HG02885 (cell line): ENCODE results near the gene VAMP4.
A peak's percentile ranks its signal among the peaks of the same experiment; 100 is the strongest.
"Not testable (repeated sequence)": the region's sequence is repeated elsewhere in the genome, so short reads cannot be mapped to it uniquely, and the experiment has no call there.

Source experiments
- ATAC-seq: cut with Tn5 transposase; IDR thresholded peaks from one replicate; pipeline ENCODE4 v1.9.1; 2021; ENCODE audit warnings: mild to moderate bottlenecking; ENCODE audit not compliant: unreplicated experiment, poor library complexity

The VAMP4 gene

DNA sequence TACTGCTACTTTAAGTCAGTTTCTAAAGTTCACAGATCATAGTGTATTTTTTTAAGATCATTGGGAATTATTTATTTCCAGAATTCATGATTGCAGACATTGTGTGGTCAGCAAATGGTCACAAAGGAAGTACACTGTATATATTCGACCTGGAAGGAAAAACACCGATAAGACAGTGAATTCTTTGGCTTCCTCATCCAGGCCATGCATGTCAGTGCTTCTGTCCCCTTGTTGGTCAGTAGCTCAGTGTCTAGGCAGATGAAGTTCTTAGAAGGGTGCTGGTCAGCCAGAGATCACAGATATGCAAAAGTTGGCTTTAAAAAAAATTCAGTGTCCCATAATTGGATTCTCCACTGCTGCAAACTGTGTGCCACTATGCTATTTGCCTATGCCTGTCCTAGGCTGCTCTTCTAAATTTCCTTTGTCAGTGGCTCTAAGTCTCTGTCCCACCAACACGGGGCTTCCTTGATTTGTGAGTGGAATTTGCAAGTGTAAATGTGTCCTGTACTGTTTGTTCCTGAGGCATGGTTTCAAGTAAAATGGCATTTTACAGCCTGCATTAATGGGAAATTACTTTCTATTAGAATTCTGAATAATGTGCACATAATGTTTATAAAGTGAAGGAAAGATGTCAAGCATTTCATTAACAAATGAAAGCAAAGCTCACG, 12.0 kb upstream of the VAMP4 start:
- no peak for ATAC-seq

DNA sequence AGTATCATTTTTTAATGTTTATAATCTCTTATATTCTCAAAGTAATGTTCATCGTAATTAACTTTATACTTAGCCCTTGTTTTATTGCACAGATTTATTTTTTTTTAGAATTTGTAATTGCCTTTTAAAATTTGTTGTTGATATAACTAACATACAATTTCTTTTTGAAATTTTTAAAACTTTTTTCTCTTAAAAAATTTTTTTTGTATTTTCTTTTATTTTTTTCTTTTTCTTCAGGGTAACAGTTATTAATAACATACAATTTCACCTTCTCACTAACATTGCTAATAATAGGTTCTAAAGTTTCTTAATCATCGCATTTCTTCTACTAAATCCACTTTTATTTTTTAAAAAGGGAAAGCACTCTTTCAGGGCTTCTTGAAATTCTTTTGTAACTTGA, 11.3 kb upstream of the VAMP4 start:
- ATAC-seq, result no peak

DNA sequence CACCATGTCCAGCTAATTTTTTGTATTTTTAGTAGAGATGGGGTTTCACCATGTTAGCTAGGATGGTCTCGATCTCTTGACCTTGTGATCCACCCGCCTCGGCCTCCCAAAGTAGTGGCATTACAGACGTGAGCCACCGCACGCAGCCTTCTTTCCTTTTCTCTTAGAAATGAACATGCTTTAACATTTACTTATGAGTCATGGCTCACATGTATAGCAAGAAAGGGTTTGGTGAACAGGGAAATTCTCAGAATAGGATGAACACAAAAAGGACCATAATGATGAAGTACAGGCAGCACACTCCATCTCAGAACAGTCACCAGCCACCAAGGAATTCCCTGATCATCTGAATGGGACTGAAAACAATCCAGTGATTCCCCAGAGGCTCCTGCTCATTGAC, 9.4 kb upstream of the VAMP4 start:
- no peak for ATAC-seq

DNA sequence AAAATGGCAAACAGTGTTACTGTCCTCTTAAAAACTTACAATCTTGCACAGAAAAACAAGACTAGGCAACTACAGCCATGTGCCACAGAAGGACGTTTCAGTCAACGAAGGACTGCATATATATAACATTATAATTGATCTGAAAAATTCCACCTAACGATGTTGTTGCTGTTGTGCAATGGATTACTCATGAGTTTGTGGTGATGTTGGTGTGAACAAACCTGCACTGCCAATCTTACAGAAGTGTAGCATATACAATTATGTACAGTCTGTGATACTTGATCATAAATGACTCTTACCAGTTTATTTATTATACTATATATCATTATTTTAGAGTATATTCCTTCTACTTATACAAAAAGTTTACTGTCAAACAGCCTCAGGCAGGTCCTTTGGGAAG, 6.8 kb upstream of the VAMP4 start:
- ATAC-seq, result no peak

DNA sequence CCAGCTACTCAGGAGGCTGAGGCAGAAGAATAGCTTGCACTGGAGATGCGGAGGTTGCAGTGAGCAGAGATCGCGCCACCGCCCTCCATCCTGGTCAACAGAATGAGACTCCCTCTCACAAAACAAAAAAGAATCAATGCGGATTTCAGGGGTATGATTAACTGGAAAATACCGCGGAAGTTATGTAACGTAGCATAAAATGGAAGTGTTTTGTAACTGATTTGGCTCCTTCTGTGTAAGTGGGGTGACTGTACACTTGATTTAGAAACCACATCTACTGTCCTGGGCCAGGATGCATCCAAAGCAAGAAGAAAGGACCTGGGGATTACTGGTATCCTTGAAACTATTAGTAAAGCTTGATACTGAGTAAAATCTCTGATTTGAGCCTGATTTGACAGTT, 3.1 kb upstream of the VAMP4 start:
- ATAC-seq, result no peak

DNA sequence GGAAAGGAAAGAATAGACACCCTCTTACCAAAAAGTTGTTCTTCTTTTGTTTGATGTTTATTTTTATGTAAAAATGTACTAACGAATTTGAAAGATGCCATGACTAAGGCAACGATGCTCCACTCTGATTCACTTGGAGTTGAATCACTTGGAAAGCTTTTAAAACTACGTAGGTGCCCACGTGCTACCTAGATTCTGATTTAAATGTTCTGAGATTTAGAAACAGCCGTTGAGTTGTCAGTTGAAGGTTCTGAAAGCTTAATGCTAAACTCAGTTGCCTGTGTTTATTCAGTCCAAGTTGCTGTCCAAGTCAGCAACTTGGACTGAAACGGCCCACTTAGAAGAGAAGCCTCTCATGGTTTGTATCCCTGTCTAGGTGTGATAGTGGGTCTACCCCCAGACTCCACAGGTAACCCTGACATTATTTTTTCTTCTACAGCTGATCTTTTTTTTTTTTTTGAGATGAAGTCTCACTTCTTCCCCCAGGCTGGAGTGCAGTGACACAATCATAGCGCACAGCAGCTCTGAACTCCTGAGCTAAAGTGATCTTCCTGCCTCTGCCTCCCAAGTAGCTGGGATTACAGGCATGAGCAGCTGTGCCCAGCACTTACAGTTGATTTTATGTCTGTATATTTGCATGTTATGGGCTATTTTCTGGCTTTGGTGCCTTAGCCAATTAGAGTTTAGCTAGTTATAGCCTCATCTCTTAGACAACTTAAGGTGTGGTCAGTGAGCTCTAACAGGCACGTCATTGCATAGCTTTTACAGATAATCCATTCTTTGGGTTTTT, 1.4 kb upstream of the VAMP4 start:
- ATAC-seq, result no peak

DNA sequence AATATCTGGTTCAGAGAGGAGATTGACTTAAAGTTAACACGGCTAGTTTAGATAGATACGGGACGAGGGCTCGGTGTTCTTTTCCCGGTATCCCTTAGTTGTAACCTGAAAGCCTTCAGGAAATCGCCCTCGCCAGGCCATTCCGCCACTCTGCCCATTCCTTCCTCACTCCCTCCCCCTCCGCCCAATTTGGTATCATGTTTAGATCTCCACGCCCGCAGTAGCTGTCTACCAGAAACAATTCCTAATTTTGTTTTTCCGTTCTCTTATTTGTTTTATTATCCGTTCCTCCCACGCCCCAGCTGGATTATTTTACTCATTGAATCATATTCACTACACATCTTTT, 685 bp upstream of the VAMP4 start:
- ATAC-seq, result peak; percentile 9

DNA sequence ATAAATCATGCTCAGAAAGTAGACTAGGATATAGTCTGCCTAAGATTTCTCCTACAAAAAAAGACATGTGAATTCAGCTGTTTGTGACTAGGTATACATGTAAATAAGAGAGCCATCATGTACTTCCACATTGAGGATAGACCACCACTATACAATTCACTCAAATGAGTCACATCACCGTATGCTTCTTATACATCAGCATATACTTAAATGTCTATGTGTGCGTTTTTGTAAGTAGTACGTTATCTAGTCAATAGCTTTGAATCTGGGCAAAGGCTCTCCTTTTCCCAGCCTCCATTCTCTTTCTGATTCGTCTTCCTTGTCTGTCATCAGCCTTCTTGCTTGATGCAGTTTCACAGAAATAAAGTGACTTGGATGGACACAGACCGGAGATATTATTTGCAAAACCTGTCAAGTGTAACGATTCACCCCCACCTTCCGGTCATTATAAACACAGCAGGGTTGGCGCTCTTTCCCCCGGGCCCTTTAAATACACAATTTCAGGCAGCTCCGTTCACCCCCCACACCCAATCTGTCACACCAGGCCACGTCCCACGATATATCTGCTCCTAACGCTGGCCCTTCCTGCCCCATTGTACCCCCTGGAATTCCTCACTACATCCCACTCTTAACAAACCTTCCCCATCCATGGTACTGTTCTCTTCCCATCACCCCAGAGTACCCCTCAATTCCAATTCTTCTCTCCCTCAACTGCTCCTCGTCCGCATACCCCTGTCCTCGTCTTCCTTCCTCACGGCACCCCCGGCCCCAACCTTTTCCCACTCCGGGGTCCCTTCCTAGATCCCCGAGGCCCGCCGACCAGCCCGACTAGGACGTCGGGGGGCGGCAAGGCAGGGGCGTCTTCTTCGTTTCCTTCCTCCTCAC, 636 bp downstream of the VAMP4 start:
- peak; percentile 34 for ATAC-seq

DNA sequence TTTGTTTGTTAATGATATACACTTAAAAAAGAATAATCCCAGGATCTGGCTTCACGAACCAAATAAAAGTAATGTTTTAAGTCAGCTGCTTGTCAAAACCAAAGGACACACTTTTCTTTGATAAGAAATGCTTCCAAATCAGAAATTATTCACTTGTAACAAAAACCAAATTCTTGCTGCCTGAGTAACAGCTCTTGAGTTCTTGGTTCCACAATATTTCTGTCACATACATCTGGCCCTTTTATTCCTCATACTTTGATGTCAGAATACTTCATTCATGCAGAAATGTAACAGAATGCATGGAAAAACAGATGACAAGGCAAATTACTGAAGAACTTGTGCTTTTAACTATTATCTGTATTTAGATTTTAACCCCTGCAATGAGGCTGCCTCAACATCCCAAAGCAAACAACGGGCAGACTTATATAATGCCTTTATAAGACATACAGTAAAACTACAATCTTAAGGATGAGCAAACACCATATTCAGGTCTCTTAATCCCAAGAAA, 1.5 kb downstream of the VAMP4 start:
- no peak for ATAC-seq

DNA sequence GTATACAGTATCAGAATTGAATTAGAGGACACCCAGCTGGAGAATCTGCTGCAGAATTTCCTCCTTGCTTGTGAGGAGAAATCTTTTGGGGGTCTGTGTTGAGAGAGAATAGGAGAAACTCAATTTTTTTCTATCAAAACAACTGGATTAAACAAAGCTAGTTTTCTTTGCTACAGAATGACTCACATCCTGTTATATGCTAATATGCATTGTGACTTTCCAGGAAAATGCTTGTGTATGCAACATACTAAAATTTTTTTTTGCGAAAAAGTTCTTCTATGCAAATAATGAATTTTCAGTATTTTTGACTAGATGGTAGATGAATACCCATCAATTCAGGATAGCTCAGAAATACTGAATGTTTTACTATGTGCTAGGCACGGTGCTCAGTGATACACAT, 2.2 kb downstream of the VAMP4 start:
- no peak for ATAC-seq

DNA sequence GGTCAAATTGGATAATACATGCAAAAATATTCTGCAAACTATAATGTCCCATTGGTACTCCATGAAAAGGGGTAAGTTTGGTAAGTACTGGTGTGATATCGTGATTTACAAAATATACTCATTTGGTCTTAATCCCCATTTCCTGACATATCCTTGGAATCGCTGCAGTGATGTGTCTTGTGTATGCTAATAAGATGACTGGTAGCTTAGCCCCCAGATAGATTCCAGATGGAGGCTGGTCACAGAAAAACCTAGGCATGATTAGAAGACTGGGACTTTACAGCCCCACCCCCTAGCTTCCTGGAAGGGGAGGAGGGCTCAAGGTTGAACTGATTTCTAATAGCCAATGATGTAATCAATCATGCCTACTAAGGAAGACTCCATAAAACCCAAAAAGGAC, 3.0 kb downstream of the VAMP4 start:
- no peak for ATAC-seq

DNA sequence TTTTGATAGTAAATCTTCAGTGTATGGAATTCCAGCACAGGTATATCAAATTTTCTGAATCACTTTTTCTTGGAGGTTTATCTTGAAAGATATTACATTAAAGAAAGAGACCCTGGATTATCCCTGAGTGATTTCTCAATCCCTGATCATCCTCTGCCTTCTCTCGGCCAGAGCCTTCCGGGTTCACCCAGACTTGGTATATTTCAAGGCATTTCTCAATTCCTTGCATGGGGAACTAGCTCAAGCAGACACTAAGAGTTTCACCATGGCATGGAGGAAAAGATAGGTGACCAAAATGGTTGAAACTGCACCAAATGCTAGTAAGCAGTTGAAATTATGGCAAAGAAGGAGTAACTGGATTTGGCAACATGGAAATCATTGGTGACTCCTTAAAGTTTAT, 5.7 kb downstream of the VAMP4 start:
- no peak for ATAC-seq

DNA sequence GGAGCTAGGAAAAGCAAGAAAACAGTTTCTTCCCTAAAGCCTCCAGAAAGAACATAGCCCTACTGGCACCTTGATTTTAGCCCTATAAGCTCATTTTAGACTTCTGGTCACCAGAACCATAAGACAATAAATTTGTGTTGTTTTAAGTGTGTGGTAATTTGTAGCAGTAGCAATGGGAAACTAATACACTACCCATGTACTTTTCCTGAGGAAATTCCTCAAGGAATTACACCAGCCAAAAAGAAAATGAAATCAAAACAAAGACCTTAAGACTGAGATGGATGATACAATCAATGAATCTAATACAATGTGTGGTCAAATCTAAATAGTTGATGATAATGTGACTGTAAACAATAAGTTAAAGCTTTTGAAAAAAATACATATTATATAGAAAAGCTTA, 11.8 kb downstream of the VAMP4 start:
- ATAC-seq, result no peak

DNA sequence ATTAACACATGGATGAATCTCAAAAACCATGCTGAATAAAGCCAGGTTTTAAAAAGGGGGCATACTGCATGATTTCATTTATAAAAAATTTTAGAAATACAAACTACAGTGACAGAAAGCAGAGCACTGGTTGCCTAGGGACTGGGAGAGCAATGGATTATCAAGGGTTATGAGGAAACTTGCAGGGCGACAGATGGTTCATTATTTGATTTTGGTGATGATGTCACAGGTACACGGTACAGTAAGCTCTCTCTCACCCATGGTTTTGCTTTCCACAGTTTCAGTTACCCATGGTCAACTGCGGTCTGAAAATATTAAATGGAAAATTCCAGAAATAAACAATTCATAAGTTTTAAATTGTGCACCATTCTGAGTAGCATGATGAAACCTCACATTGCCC, 14.1 kb downstream of the VAMP4 start:
- ATAC-seq, result no peak

DNA sequence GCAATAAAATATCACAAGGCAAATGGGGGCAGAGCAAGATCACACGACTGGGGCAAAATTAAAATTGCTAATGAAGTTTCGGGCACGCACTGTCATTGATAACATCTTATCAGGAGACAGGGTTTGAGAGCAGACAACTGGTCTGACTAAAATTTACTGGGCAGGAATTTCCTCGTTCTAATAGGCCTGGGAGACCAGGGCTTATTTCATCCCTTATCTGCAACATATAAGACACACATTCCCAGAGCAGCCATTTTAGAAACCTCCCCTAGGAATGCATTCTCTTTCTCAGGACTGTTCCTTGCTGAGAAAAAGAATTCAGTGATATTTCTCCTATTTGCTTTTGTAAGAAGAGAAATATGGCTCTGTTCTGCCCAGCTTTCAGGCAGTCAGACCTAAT, 18.7 kb downstream of the VAMP4 start:
- not testable (repeated sequence) for ATAC-seq

DNA sequence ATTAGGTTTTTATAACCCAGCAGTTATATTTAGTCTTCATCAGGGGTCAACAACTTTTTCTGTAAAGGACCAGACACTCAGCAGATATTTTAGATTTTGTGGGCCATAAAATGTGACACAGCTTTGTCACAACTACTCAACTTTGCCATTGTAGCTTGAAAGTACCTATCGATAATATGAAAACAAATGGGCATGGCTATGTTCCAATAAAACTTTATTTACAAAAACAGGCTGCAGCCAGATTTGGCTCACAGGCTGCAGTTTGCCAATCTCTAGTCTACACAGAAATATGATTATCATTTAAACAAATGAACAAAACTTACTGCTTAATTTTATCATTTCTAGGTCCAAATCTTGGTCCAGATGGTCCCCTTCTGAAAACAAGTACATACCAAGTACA, 23.0 kb downstream of the VAMP4 start:
- no peak for ATAC-seq

DNA sequence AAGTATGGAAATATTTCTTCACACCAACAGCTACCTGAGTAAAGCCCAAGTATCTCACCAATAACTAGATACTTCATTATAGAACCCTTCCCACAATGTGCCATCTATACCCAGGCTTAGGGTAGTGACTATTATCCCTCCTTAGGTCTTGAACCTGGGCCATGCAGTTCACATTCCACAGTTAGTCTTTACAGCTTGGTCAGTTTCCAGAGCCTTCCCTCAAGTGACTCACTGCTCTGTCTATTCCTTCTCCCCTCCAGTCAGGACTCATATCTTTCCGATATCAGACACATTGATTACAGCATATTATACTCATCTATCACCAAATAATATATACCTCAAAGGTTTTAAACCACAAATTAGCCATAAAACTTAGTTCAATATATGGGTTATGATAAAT, 23.6 kb downstream of the VAMP4 start:
- no peak for ATAC-seq

DNA sequence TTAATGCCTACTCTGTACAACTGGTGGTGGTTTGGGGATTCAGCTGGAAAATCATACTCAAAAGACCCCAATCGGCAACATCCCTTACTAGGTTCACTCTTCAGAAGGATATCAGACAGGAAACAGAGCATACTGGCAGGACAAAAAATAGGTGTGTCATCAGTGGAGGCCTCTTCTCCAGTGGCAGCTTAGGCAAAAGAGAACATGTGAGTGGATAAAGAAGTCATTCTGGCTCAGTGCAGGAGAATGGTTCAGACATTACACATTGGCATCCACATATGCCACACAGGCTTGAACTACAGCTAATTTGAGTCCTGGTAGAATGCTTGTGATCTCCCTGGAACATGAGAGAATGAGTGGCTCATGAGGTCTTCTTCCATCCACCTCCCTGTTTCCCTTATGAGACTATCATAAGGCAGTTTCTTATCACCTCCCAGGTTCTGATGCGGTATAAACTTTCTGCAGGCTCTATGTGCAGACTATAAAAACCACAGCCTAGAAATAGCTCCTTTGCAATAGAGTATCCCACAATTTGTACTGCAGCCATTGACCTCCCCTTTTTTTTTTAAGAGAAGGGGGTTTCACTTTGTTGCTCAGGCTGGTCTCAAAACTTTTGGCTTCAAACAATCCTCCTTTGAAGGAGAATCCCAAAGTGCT, 24.7 kb downstream of the VAMP4 start:
- no peak for ATAC-seq

DNA sequence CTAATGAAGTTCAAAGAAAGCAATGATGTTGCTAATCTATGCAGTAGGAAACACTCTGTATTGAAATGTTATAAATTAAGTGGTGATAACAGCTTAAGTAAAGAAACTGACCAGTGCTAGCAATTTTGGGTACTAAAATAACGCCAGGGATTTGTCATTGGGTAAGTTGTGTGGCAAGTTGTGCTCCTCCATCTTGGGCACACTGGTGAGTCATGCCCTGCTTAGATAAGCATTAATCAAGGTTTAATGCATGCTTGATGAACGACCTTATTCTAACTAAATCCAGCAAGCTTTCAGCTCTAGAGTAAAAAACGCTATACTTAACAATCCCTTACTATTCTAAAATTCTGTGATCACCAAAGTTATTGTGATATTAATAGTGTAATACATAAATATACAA, 25.2 kb downstream of the VAMP4 start:
- no peak for ATAC-seq

DNA sequence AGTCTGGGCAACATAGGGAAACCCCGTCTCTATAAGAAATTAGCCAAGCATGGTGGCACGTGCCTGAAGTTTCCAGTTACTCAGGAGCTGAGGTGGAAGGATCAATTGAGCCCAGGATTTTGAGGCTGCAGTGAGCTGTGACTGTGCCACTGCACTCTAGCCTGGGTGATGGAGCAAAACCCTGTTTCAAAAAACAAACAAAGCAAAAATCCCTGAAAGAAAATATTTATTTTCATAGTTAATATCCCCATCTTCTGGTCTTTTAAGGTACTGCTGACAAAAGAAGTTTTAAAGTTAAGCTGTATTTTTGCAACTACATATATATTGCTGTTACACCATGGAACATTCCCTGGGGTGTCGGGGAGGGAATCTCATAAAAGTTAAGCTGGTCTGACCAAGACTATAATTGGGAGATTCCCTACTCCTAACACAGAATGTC, 26.0 kb downstream of the VAMP4 start:
- ATAC-seq, result no peak

DNA sequence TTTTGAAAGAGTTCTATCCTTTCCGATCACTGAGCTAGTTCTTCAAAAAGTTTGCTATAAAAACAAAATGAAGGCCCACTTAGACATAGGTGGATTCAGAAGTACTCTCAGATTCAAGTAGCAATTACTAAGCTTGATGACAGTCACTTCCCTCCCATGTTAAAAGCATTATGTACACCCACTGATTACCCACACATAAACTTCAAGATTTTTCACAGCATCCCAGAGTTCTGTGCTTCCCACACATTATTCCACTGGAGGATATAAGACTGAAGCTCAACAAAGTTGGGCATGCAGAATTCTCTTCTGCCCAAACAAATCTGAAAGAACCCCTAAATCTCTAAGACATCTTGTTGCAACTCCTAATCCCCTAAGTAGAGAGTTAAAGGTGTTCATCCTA, 29.5 kb downstream of the VAMP4 start:
- no peak for ATAC-seq
